C1 segment of cervical spinal cord (tissue), 14 donors: Measurements from ENCODE around the gene AMELX.

ENCODE experiments used
- DNase-seq, 14 donors: peaks; one replicate each; lab custom pipeline; 2025; lab: John Stamatoyannopoulos, UW

Gene AMELX

GRCh38 chrX:11293113-11293512 is at the start of gene AMELX:
AMELX (plus strand) TSS chrX:11293413; CDS start chrX:11294789, 1,376 bp downstream.
- DNase-seq: no peak

GRCh38 chrX:11244636-11245035 is 48.6 kb upstream of the AMELX start:
- DNase-seq: no peak

GRCh38 chrX:11254417-11255109 is 38.6 kb upstream of the AMELX start:
- no peak for DNase-seq

GRCh38 chrX:11257290-11257689 is 35.9 kb upstream of the AMELX start:
- no peak for DNase-seq

GRCh38 chrX:11257711-11258110 is 35.5 kb upstream of the AMELX start:
- DNase-seq: no peak

- DNase-seq: no peak
These were observed 33.8 kb upstream of the AMELX start for GRCh38 chrX:11259437-11259836.

GRCh38 chrX:11261260-11261659 is 32.0 kb upstream of the AMELX start:
- DNase-seq: no peak

GRCh38 chrX:11264925-11265324 is 28.3 kb upstream of the AMELX start:
- DNase-seq: no peak

- no peak for DNase-seq
These were observed 27.9 kb upstream of the AMELX start for GRCh38 chrX:11265352-11265751.

- DNase-seq: no peak
These were observed 26.6 kb upstream of the AMELX start for GRCh38 chrX:11266573-11267003.

- DNase-seq: no peak
These were observed 25.8 kb upstream of the AMELX start for GRCh38 chrX:11267425-11267824.

GRCh38 chrX:11269006-11269405 is 24.2 kb upstream of the AMELX start:
- DNase-seq: no peak

- no peak for DNase-seq
These were observed 23.2 kb upstream of the AMELX start for GRCh38 chrX:11269996-11270395.

GRCh38 chrX:11272290-11272689 is 20.9 kb upstream of the AMELX start:
- DNase-seq: no peak

- no peak for DNase-seq
These were observed 20.4 kb upstream of the AMELX start for GRCh38 chrX:11272863-11273262.

- DNase-seq: no peak
These were observed 19.7 kb upstream of the AMELX start for GRCh38 chrX:11273544-11273943.

- no peak for DNase-seq
These were observed 11.2 kb upstream of the AMELX start for GRCh38 chrX:11282043-11282442.

GRCh38 chrX:11285651-11286050 is 7.6 kb upstream of the AMELX start:
- no peak for DNase-seq

- no peak for DNase-seq
These were observed 5.7 kb upstream of the AMELX start for GRCh38 chrX:11287505-11287904.

- DNase-seq: no peak
These were observed 2.7 kb upstream of the AMELX start for GRCh38 chrX:11290416-11291102.

- DNase-seq: no peak
These were observed 2.8 kb downstream of the AMELX start for GRCh38 chrX:11296051-11296450.

GRCh38 chrX:11298600-11298999 is 5.4 kb downstream of the AMELX start:
- DNase-seq: no peak

GRCh38 chrX:11304829-11305228 is 11.6 kb downstream of the AMELX start:
- DNase-seq: no peak
